Measurements from ENCODE around the gene SHISAL1.

The SHISAL1 gene

GRCh38 chr22:44335903-44336803 lies 23.4 kb upstream of the SHISAL1 start:
- Histone ChIP-seq H3K9me3 (ENCODE audit: control insufficient read depth, low read length) (no peaks in the 10 kb centered on the region), H3K27me3 (replicated peaks; ENCODE audit: control insufficient read depth, insufficient read depth, low read length, poor library complexity, severe bottlenecking) (peaks cover 14% of the 10 kb centered on the region), H3K4me1 (ENCODE audit: control insufficient read depth, insufficient read depth, low read length, poor library complexity, severe bottlenecking) (no peaks in the 10 kb centered on the region), H3K36me3 (ENCODE audit: control insufficient read depth, insufficient read depth, low read length) (no peaks in the 10 kb centered on the region), H3K4me3 (ENCODE audit: insufficient read depth, low read depth, low read length, poor library complexity, severe bottlenecking) (no peak overlapping the region), H3K27ac (ENCODE audit: insufficient read depth, low read length, poor library complexity, severe bottlenecking) (no peak overlapping the region)
- no peak for DNase-seq

GRCh38 chr22:44335066-44335839 lies 22.5 kb upstream of the SHISAL1 start:
- Histone ChIP-seq H3K9me3 (ENCODE audit: control insufficient read depth, low read length) (no peaks in the 10 kb centered on the region), H3K27ac (ENCODE audit: insufficient read depth, low read length, poor library complexity, severe bottlenecking) (no peak overlapping the region), H3K4me1 (ENCODE audit: control insufficient read depth, insufficient read depth, low read length, poor library complexity, severe bottlenecking) (peaks cover 5% of the 10 kb centered on the region), H3K36me3 (ENCODE audit: control insufficient read depth, insufficient read depth, low read length) (no peaks in the 10 kb centered on the region), H3K27me3 (replicated peaks; ENCODE audit: control insufficient read depth, insufficient read depth, low read length, poor library complexity, severe bottlenecking) (peaks cover 16% of the 10 kb centered on the region), H3K4me3 (ENCODE audit: insufficient read depth, low read depth, low read length, poor library complexity, severe bottlenecking) (no peak overlapping the region)
- no peak for DNase-seq

GRCh38 chr22:44333847-44334635 lies 21.3 kb upstream of the SHISAL1 start:
- Histone ChIP-seq H3K4me3 (ENCODE audit: insufficient read depth, low read depth, low read length, poor library complexity, severe bottlenecking) (no peak overlapping the region), H3K27me3 (replicated peaks; ENCODE audit: control insufficient read depth, insufficient read depth, low read length, poor library complexity, severe bottlenecking) (peaks cover 24% of the 10 kb centered on the region), H3K9me3 (ENCODE audit: control insufficient read depth, low read length) (no peaks in the 10 kb centered on the region), H3K36me3 (ENCODE audit: control insufficient read depth, insufficient read depth, low read length) (no peaks in the 10 kb centered on the region), H3K4me1 (ENCODE audit: control insufficient read depth, insufficient read depth, low read length, poor library complexity, severe bottlenecking) (peaks cover 5% of the 10 kb centered on the region), H3K27ac (ENCODE audit: insufficient read depth, low read length, poor library complexity, severe bottlenecking) (no peak overlapping the region)
- no peak for DNase-seq

- peaks cover 5% of the 10 kb centered on the region for H3K4me1 ChIP-seq (ENCODE audit: control insufficient read depth, insufficient read depth, low read length, poor library complexity, severe bottlenecking)
- H3K27ac ChIP-seq (ENCODE audit: insufficient read depth, low read length, poor library complexity, severe bottlenecking), result no peak overlapping the region
- no peak overlapping the region for H3K4me3 ChIP-seq (ENCODE audit: insufficient read depth, low read depth, low read length, poor library complexity, severe bottlenecking)
- no peaks in the 10 kb centered on the region for H3K36me3 ChIP-seq (ENCODE audit: control insufficient read depth, insufficient read depth, low read length)
- DNase-seq, result no peak
- no peaks in the 10 kb centered on the region for H3K9me3 ChIP-seq (ENCODE audit: control insufficient read depth, low read length)
- peaks cover 24% of the 10 kb centered on the region for H3K27me3 ChIP-seq (replicated peaks; ENCODE audit: control insufficient read depth, insufficient read depth, low read length, poor library complexity, severe bottlenecking)
Measured at GRCh38 chr22:44332946-44333345, 20.2 kb upstream of the SHISAL1 start.

DNA sequence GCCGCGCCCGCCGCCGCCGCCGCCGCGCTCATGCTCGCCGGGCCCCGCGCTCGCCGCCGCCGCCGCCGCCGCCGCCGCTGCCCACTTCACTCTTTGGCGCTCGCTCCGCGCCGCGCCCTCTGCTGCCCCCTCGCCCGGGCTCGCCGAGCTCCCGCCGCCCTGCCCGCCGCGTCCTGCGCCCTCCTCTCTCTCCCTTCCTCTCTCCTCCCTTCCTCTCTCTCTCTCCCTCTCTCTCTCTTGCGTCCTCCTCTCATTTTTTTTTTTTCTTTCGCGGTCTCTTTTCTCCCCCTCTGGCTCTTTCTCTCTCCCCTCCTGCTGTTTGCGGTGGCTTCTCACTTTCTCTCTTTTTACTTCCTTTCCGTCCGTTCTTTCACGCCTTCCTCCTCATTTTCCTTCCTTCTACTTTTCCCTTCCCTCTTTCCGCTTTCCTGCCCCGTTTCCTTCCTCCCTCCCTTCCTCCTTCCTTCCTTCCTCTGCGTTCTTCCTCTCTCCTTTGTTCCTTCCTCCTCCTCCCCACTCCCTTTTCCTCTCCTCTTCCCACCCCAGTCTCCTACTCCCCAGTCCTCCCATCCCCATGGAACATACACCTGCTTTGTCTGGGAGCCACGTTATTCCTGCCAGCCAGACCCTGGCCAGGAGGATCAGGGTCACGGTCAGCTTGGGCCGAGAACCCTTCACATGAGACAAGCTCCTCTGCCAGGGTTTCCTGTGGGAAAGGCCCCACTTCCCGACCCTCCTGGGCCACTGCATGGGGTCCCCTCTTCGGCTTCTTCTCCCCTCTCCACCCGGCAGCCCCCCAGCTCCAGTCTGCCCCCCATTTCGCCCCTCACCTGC lies 19.3 kb upstream of the SHISAL1 start:
- peaks cover 24% of the 10 kb centered on the region for H3K27me3 ChIP-seq (replicated peaks; ENCODE audit: control insufficient read depth, insufficient read depth, low read length, poor library complexity, severe bottlenecking)
- no peaks in the 10 kb centered on the region for H3K9me3 ChIP-seq (ENCODE audit: control insufficient read depth, low read length)
- H3K27ac ChIP-seq (ENCODE audit: insufficient read depth, low read length, poor library complexity, severe bottlenecking), result no peak overlapping the region
- H3K36me3 ChIP-seq (ENCODE audit: control insufficient read depth, insufficient read depth, low read length), result no peaks in the 10 kb centered on the region
- H3K4me1 ChIP-seq (ENCODE audit: control insufficient read depth, insufficient read depth, low read length, poor library complexity, severe bottlenecking), result peaks cover 5% of the 10 kb centered on the region
- no peak overlapping the region for H3K4me3 ChIP-seq (ENCODE audit: insufficient read depth, low read depth, low read length, poor library complexity, severe bottlenecking)
- no peak for DNase-seq

GRCh38 chr22:44330744-44331660 lies 18.3 kb upstream of the SHISAL1 start:
- Histone ChIP-seq H3K4me3 (ENCODE audit: insufficient read depth, low read depth, low read length, poor library complexity, severe bottlenecking) (no peak overlapping the region), H3K9me3 (ENCODE audit: control insufficient read depth, low read length) (no peaks in the 10 kb centered on the region), H3K27ac (ENCODE audit: insufficient read depth, low read length, poor library complexity, severe bottlenecking) (no peak overlapping the region), H3K27me3 (replicated peaks; ENCODE audit: control insufficient read depth, insufficient read depth, low read length, poor library complexity, severe bottlenecking) (peaks cover 28% of the 10 kb centered on the region), H3K36me3 (ENCODE audit: control insufficient read depth, insufficient read depth, low read length) (no peaks in the 10 kb centered on the region), H3K4me1 (ENCODE audit: control insufficient read depth, insufficient read depth, low read length, poor library complexity, severe bottlenecking) (peaks cover 5% of the 10 kb centered on the region)
- no peak for DNase-seq

DNA sequence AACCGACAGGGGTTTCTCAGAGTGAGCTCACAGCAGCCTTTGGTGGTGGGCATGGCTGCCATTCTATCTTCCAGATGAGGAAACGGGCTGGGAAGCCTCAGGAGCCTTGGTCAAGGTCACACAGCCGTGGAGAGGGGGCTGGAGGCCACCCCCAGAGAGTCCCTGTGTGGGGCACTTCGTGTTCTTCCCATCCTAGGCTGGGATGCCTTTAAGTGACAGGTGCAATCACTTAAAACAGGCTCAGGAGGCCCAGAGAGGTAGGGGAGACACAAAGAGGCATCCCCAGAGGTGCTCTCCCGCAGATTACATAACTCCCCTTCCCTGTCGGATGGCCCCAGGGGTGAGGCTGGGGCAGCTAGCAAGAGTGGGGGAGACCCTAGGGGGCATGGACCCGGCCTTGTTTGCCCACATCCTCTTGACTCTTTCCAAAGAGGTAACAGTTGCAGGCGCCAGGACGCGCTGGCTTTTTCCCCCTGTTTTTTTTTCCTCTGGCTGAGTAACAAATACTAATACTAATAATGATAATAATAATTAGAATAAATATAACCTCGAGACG lies 17.5 kb upstream of the SHISAL1 start:
- no peak for DNase-seq
- H3K27ac ChIP-seq (ENCODE audit: insufficient read depth, low read length, poor library complexity, severe bottlenecking), result no peak overlapping the region
- H3K4me1 ChIP-seq (ENCODE audit: control insufficient read depth, insufficient read depth, low read length, poor library complexity, severe bottlenecking), result peaks cover 5% of the 10 kb centered on the region
- no peaks in the 10 kb centered on the region for H3K36me3 ChIP-seq (ENCODE audit: control insufficient read depth, insufficient read depth, low read length)
- H3K4me3 ChIP-seq (ENCODE audit: insufficient read depth, low read depth, low read length, poor library complexity, severe bottlenecking), result no peak overlapping the region
- H3K9me3 ChIP-seq (ENCODE audit: control insufficient read depth, low read length), result no peaks in the 10 kb centered on the region
- H3K27me3 ChIP-seq (replicated peaks; ENCODE audit: control insufficient read depth, insufficient read depth, low read length, poor library complexity, severe bottlenecking), result peaks cover 32% of the 10 kb centered on the region

GRCh38 chr22:44329179-44329796 lies 16.5 kb upstream of the SHISAL1 start:
- Histone ChIP-seq H3K9me3 (ENCODE audit: control insufficient read depth, low read length) (no peaks in the 10 kb centered on the region), H3K27me3 (replicated peaks; ENCODE audit: control insufficient read depth, insufficient read depth, low read length, poor library complexity, severe bottlenecking) (peaks cover 32% of the 10 kb centered on the region)

More at GRCh38 chr22:44329179-44329796, 16.5 kb upstream of the SHISAL1 start:
- no peak overlapping the region for H3K4me3 ChIP-seq (ENCODE audit: insufficient read depth, low read depth, low read length, poor library complexity, severe bottlenecking)
- H3K27ac ChIP-seq (ENCODE audit: insufficient read depth, low read length, poor library complexity, severe bottlenecking), result no peak overlapping the region
- no peak for DNase-seq
- H3K36me3 ChIP-seq (ENCODE audit: control insufficient read depth, insufficient read depth, low read length), result no peaks in the 10 kb centered on the region
- peaks cover 5% of the 10 kb centered on the region for H3K4me1 ChIP-seq (ENCODE audit: control insufficient read depth, insufficient read depth, low read length, poor library complexity, severe bottlenecking)

Data from effector memory CD4-positive, alpha-beta T cell (primary cell).